ENCODE measurements around the gene SLC39A10. TPM values are rescaled to one million over a fixed set of nuclear protein-coding genes. Genes with fewer than 3 reads are reported as not detected.

Gene SLC39A10
- total RNA-seq, 1 donor from 2014 or later: 37.4 TPM

DNA sequence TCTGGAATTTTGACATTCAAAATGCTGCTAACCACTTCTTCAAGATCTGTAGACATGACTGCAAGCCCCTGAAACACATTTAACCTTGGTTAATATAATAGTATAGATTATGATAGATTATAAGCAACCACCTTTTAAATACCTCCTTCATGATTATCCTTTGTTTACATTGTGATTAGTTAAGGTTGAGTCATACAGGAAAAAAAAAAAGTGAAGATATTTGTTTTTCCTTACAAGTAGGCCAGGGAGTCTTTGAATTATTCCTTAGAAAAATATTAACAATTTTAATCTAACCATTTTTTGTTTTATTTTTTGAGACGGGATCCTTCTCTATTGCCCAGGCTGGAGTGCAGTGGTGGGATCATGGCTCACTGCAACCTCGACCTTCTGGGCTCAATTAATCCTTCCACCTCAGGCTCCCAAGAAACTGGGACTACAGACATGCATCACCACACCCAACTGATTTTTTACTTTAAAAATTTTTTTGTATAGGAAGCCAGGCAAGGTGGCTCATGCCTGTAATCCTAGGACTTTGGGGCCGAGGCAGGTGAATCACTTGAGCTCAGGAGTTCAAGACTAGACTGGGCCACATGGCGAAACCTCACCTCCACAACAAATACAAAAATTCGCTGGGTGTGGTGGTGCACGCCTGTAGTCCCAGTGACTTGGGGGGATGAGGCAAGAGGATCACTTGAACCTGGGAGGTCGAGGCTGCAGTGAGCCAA, 99.4 kb downstream of the SLC39A10 start:
- peaks cover 8% of the 10 kb centered on the region for H3K9me3 Mint-ChIP-seq (ENCODE audit: unreplicated experiment)
- no peak for TF ChIP-seq CTCF (IDR thresholded peaks at IDR 0.05)
- H3K27ac Mint-ChIP-seq (ENCODE audit: unreplicated experiment): no peak overlapping the region
- peaks cover 2% of the 10 kb centered on the region for H3K36me3 Mint-ChIP-seq (ENCODE audit: unreplicated experiment)
- peaks cover 4% of the 10 kb centered on the region for H3K4me1 Mint-ChIP-seq (ENCODE audit: unreplicated experiment)
- H3K27me3 Mint-ChIP-seq (ENCODE audit: unreplicated experiment): peaks cover 4% of the 10 kb centered on the region
- H3K4me3 Mint-ChIP-seq (ENCODE audit: unreplicated experiment): no peak overlapping the region
- no peak for DNase-seq (ENCODE audit: extremely low spot score, unreplicated experiment)

DNA sequence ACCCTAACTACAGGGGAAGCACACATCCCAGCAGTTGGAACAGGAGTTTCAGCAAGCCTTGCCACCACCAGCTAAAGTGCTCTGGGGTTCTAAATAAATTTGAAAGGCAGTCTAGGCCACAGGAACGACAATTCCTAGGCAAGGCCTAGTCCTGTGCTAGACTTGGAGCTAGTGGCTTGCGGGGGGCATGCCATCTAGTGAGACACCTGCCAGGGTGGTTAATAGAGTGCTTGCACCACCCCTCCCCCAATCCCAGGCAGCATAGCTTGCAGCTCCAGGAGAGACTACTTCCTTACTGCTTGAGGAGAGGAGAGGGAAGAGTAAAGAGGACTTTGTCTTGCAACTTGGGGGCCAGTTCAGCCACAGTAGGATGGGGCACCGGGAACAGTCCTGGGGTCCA, 101.8 kb downstream of the SLC39A10 start:
- Mint-ChIP-seq H3K27ac (ENCODE audit: unreplicated experiment) (no peak overlapping the region), H3K4me3 (ENCODE audit: unreplicated experiment) (no peak overlapping the region), H3K9me3 (ENCODE audit: unreplicated experiment) (peaks cover 23% of the 10 kb centered on the region), H3K4me1 (ENCODE audit: unreplicated experiment) (peaks cover 3% of the 10 kb centered on the region), H3K36me3 (ENCODE audit: unreplicated experiment) (peaks cover 5% of the 10 kb centered on the region), H3K27me3 (ENCODE audit: unreplicated experiment) (peaks cover 4% of the 10 kb centered on the region)
- no peak for DNase-seq (ENCODE audit: extremely low spot score, unreplicated experiment)
- TF ChIP-seq CTCF (IDR thresholded peaks at IDR 0.05): no peak

DNA sequence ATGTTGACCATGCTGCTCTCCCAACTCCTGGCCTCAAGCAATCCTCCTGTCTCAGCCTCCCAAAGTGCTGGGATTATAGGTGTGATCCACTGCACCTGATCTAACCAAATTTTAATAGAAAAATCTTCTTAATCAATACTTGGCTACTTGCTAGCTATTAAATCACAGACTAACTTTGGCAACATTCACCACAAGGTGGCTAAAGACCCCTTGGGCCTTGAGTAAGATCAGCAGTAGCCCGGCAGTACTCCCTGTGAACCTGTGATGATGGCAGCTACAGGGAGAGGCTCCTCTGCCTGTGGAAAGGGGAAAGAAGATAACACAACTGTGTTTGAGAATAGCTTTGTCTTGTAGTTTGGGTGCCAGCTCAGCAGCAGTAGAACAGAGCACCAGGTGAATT, 102.9 kb downstream of the SLC39A10 start:
- H3K27me3 Mint-ChIP-seq (ENCODE audit: unreplicated experiment): peaks cover 4% of the 10 kb centered on the region
- H3K4me3 Mint-ChIP-seq (ENCODE audit: unreplicated experiment): no peak overlapping the region
- peaks cover 31% of the 10 kb centered on the region for H3K9me3 Mint-ChIP-seq (ENCODE audit: unreplicated experiment)
- H3K27ac Mint-ChIP-seq (ENCODE audit: unreplicated experiment): no peak overlapping the region
- TF ChIP-seq CTCF (IDR thresholded peaks at IDR 0.05): no peak
- H3K36me3 Mint-ChIP-seq (ENCODE audit: unreplicated experiment): peaks cover 7% of the 10 kb centered on the region
- H3K4me1 Mint-ChIP-seq (ENCODE audit: unreplicated experiment): peaks cover 3% of the 10 kb centered on the region
- no peak for DNase-seq (ENCODE audit: extremely low spot score, unreplicated experiment)

GRCh38 chr2:195763866-195764265, 106.8 kb downstream of the SLC39A10 start:
- TF ChIP-seq CTCF (IDR thresholded peaks at IDR 0.05): no peak
- H3K36me3 Mint-ChIP-seq (ENCODE audit: unreplicated experiment): peaks cover 7% of the 10 kb centered on the region
- no peak for DNase-seq (ENCODE audit: extremely low spot score, unreplicated experiment)
- H3K27me3 Mint-ChIP-seq (ENCODE audit: unreplicated experiment): peaks cover 4% of the 10 kb centered on the region
- H3K9me3 Mint-ChIP-seq (ENCODE audit: unreplicated experiment): peaks cover 40% of the 10 kb centered on the region
- no peaks in the 10 kb centered on the region for H3K4me1 Mint-ChIP-seq (ENCODE audit: unreplicated experiment)
- no peak overlapping the region for H3K4me3 Mint-ChIP-seq (ENCODE audit: unreplicated experiment)
- no peak overlapping the region for H3K27ac Mint-ChIP-seq (ENCODE audit: unreplicated experiment)

DNA sequence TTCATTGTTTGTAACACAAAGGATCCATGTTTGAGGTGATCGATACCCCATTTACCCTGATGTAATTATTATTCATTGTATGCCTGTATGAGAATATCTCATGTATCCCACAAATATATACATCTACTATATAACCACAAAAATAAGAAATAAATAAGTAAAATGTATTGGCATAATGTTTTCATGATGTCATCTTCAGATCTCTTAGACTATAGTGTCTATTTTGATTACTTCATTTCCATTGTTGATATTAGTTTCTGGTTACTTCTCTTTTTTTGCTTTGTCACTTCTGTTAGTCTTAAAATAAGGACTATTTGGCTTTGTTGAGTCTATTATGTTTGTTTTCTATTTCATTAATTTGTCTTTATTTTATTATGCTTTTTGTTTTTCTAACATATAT, 109.7 kb downstream of the SLC39A10 start:
- TF ChIP-seq CTCF (IDR thresholded peaks at IDR 0.05): no peak
- no peak for DNase-seq (ENCODE audit: extremely low spot score, unreplicated experiment)
- peaks cover 37% of the 10 kb centered on the region for H3K9me3 Mint-ChIP-seq (ENCODE audit: unreplicated experiment)

More for the DNA sequence above, 109.7 kb downstream of the SLC39A10 start:
- no peak overlapping the region for H3K27ac Mint-ChIP-seq (ENCODE audit: unreplicated experiment)
- no peaks in the 10 kb centered on the region for H3K27me3 Mint-ChIP-seq (ENCODE audit: unreplicated experiment)
- H3K4me1 Mint-ChIP-seq (ENCODE audit: unreplicated experiment): no peaks in the 10 kb centered on the region
- H3K4me3 Mint-ChIP-seq (ENCODE audit: unreplicated experiment): no peak overlapping the region
- H3K36me3 Mint-ChIP-seq (ENCODE audit: unreplicated experiment): peaks cover 5% of the 10 kb centered on the region
